ENCODE measurements around the gene LMX1A.

DNA sequence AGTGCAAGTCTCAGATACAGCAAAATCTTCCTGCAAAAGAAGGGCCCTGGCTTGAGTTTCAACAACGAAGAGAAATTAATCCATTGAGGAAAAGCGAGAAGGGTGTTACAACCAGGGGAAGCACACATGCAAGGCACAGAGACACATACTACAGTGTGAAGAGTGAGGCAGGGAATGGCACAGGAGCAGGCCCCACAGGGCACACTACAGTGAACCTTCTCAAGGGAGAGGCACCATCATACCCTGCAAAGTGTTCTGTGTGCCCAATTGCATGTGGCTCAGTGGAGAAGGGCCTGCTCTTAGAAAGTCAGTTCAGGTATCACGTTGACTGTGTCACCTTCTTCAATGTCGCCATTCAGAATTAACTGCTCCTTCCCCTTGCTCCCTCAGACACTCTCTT, 60.3 kb downstream of the LMX1A start:
- TF ChIP-seq ZNF331 (CRISPR knock-in tag; IDR thresholded peaks at IDR 0.05; ENCODE audit: low read depth) = no peak
- TF ChIP-seq EZH2phosphoT487 (IDR thresholded peaks at IDR 0.05; ENCODE audit: unreplicated experiment) = no peak
- TF ChIP-seq EZH2 (IDR thresholded peaks at IDR 0.05; ENCODE audit: low read depth, unreplicated experiment) = no peak
- TF ChIP-seq CTCF (conservative IDR thresholded peaks at IDR 0.05; ENCODE audit: low read depth in 2 of 2) = no peak
- no peak for TF ChIP-seq POLR2AphosphoS5 (IDR thresholded peaks at IDR 0.05; ENCODE audit: low read depth)
- no peak for TF ChIP-seq CREB1 (CRISPR knock-in tag; IDR thresholded peaks at IDR 0.05; ENCODE audit: low read depth)

All from GM23338 (cell line).